Neural crest cell (in vitro differentiated cells): ENCODE results near the gene KCNC2. TPM values are rescaled to one million over a fixed set of nuclear protein-coding genes. Genes with fewer than 3 reads are reported as not detected.

ENCODE experiments used
- DNase-seq: peaks from one replicate; pipeline ENCODE4 v3.0.0; 2021; ENCODE audit warnings: low read depth, mixed read lengths, low spot score
- H3K27ac Mint-ChIP-seq: one replicate; pipeline ENCODE4 v1.8.0; 2021; ENCODE audit warnings: mild to moderate bottlenecking, mixed read lengths; ENCODE audit not compliant: unreplicated experiment
- H3K27me3 Mint-ChIP-seq: 2 replicates; pipeline ENCODE4 v1.8.0; 2021; ENCODE audit warnings: low read depth, mild to moderate bottlenecking, mixed read lengths
- H3K36me3 Mint-ChIP-seq: 2 replicates; pipeline ENCODE4 v1.8.0; 2021; ENCODE audit warnings: low read depth, mild to moderate bottlenecking, mixed read lengths
- H3K4me1 Mint-ChIP-seq: 2 replicates; pipeline ENCODE4 v1.8.0; 2021; ENCODE audit warnings: mixed read lengths
- H3K4me3 Mint-ChIP-seq: one replicate; pipeline ENCODE4 v1.8.0; 2021; ENCODE audit warnings: mild to moderate bottlenecking, mixed read lengths
- H3K9me3 Mint-ChIP-seq: 2 replicates; pipeline ENCODE4 v1.8.0; 2021; ENCODE audit warnings: mixed read lengths
- CTCF ChIP-seq: fragments of 200-600 bp; sonication (generic); conservative IDR thresholded peaks from 2 replicates; pipeline ENCODE4 v1.5.0; 2021; ENCODE audit warnings: antibody characterized with exemption, mild to moderate bottlenecking
- total RNA-seq: library from RNA; stranded (reverse); gene quantifications from 2 replicates; pipeline ENCODE4 v1.2.1, GENCODE V29; 2021

The KCNC2 gene
- total RNA-seq, 1 donor from 2014 or later, result not detected

GRCh38 chr12:75120311-75120711, 89.3 kb downstream of the KCNC2 start:
- Mint-ChIP-seq H3K36me3 (no peaks in the 10 kb centered on the region), H3K4me1 (peaks cover 9% of the 10 kb centered on the region), H3K27ac (no peak overlapping the region), H3K27me3 (no peaks in the 10 kb centered on the region), H3K4me3 (no peak overlapping the region), H3K9me3 (no peaks in the 10 kb centered on the region)
- DNase-seq, result no peak
- no peak for TF ChIP-seq CTCF

DNA sequence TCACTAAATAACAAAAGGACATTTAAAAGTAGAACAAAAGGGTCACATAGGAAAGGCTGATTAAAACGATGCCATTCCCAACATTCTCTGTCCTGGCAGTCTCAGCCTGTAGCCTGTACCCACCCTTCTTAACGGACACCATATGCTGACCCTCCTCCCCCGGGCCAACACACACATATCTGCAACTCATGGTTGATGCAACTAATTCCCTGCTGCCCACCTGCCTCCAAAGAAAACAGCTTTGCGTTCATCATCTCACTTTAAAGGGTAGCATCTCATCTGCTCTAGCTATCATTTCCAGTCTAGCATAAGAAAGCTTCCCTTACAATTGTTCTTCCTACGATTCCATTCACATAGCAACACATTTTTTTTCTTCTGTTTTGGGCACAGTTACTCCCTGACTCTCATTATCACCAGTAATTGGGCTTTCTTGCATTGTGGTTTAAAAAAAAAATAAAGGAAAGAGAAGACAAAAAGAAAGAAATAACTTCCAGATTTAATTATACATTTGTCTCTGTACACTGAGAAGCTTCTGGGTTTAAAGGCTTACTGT, 92.9 kb downstream of the KCNC2 start:
- no peaks in the 10 kb centered on the region for H3K36me3 Mint-ChIP-seq
- DNase-seq, result no peak
- no peaks in the 10 kb centered on the region for H3K9me3 Mint-ChIP-seq
- no peak overlapping the region for H3K4me3 Mint-ChIP-seq
- no peaks in the 10 kb centered on the region for H3K27me3 Mint-ChIP-seq
- H3K27ac Mint-ChIP-seq, result no peak overlapping the region
- peaks cover 9% of the 10 kb centered on the region for H3K4me1 Mint-ChIP-seq
- no peak for TF ChIP-seq CTCF

GRCh38 chr12:75115748-75116147, 93.9 kb downstream of the KCNC2 start:
- no peak overlapping the region for H3K4me3 Mint-ChIP-seq
- no peaks in the 10 kb centered on the region for H3K27me3 Mint-ChIP-seq
- no peak for TF ChIP-seq CTCF
- no peak for DNase-seq
- no peaks in the 10 kb centered on the region for H3K9me3 Mint-ChIP-seq
- H3K36me3 Mint-ChIP-seq, result no peaks in the 10 kb centered on the region
- H3K27ac Mint-ChIP-seq, result no peak overlapping the region
- peaks cover 9% of the 10 kb centered on the region for H3K4me1 Mint-ChIP-seq

- no peaks in the 10 kb centered on the region for H3K4me1 Mint-ChIP-seq
- H3K9me3 Mint-ChIP-seq, result no peaks in the 10 kb centered on the region
- no peak overlapping the region for H3K4me3 Mint-ChIP-seq
- no peaks in the 10 kb centered on the region for H3K36me3 Mint-ChIP-seq
- no peak overlapping the region for H3K27ac Mint-ChIP-seq
- TF ChIP-seq CTCF, result no peak
- no peaks in the 10 kb centered on the region for H3K27me3 Mint-ChIP-seq
- no peak for DNase-seq
Observed at GRCh38 chr12:75103822-75104221, 105.8 kb downstream of the KCNC2 start.

DNA sequence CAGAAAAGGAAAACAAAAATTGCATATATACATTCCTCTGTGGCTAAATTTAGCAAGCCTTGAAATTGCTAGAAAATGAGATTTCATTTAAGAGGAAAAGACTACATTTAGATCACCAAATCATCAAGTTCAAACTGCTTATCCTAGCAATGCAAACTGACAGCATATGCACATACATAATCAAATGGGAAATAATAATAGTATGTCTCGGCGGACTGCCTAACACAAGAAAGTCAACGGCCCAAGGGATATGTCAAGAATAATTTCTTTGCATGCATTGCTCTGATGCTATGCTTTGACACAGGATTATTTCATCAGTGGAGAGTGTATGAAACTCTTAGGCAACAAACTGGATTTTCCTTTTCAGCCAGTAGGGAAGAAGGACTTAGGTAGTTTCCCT, 107.9 kb downstream of the KCNC2 start:
- no peaks in the 10 kb centered on the region for H3K9me3 Mint-ChIP-seq
- H3K27me3 Mint-ChIP-seq, result no peaks in the 10 kb centered on the region
- H3K36me3 Mint-ChIP-seq, result no peaks in the 10 kb centered on the region
- H3K27ac Mint-ChIP-seq, result no peak overlapping the region
- no peak for TF ChIP-seq CTCF
- H3K4me3 Mint-ChIP-seq, result no peak overlapping the region
- H3K4me1 Mint-ChIP-seq, result no peaks in the 10 kb centered on the region
- DNase-seq, result no peak

DNA sequence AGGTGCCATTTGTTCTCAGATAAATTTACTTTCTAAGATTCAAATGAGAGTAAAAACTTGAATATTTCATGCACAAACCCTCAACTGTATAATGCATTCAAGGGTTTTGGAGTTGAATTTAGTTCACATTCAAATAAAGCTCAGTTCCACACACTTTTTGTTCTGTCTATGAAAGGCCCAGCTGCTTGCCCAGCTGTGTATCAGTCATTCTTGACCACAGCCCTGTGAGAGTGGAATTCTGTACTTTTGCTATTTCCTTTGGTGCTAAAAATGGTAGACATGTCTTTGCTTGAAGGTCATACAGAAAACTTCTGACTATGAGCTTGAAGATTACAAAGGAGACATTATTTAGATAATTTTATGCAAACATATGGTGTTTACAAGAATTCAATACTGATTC, 110.4 kb downstream of the KCNC2 start:
- no peaks in the 10 kb centered on the region for H3K27me3 Mint-ChIP-seq
- H3K9me3 Mint-ChIP-seq, result no peaks in the 10 kb centered on the region
- no peak overlapping the region for H3K27ac Mint-ChIP-seq
- no peak for TF ChIP-seq CTCF
- no peaks in the 10 kb centered on the region for H3K36me3 Mint-ChIP-seq
- no peak for DNase-seq
- H3K4me3 Mint-ChIP-seq, result no peak overlapping the region
- no peaks in the 10 kb centered on the region for H3K4me1 Mint-ChIP-seq
